ENCODE measurements around the gene SLC22A2. TPM values are rescaled to one million over a fixed set of nuclear protein-coding genes. Genes with fewer than 3 reads are reported as not detected.

Gene SLC22A2
- total and polyA plus RNA-seq, 2 donors (not counting 1 experiment from before 2014, with no cell fraction given): not detected

- no peak for TF ChIP-seq EZH2 (IDR thresholded peaks at IDR 0.05; ENCODE audit: low read length, missing control alignments)
- H3K4me3 ChIP-seq (replicated peaks in 1 of 4; ENCODE audit: control extremely low read depth in 1 of 4, insufficient read depth in 1 of 4, low read depth in 3 of 4, low read length in 4 of 4): no peak overlapping the region
- H2AFZ ChIP-seq (ENCODE audit: low read length): no peak overlapping the region
- H3K4me1 ChIP-seq (ENCODE audit: control insufficient read depth, extremely low read depth, insufficient read depth, low read length): no peaks in the 10 kb centered on the region
- DNase-seq (ENCODE audit: low read depth in 2 of 2): no peak
- H3K27ac ChIP-seq (ENCODE audit: insufficient read depth, low read length): no peak overlapping the region
- no peaks in the 10 kb centered on the region for H3K27me3 ChIP-seq (ENCODE audit: control insufficient read depth, insufficient read depth, low read length)
- H3K36me3 ChIP-seq (ENCODE audit: control insufficient read depth, insufficient read depth, low read length): no peaks in the 10 kb centered on the region
- no peaks in the 10 kb centered on the region for H4K20me1 ChIP-seq (ENCODE audit: control insufficient read depth, extremely low read depth, insufficient read depth, low read length)
- H3K79me2 ChIP-seq (ENCODE audit: control insufficient read depth, insufficient read depth, low read length): no peaks in the 10 kb centered on the region
- no peak overlapping the region for H3K9ac ChIP-seq (ENCODE audit: insufficient read depth, low read length)
- H3K9me3 ChIP-seq (ENCODE audit: control insufficient read depth, insufficient read depth, low read depth, low read length): no peaks in the 10 kb centered on the region
- H3K4me2 ChIP-seq (ENCODE audit: extremely low read depth, insufficient read depth, low read length): no peak overlapping the region
Observed at GRCh38 chr6:160273196-160273595, 14.6 kb upstream of the SLC22A2 start.

GRCh38 chr6:160272707-160273106 lies 14.1 kb upstream of the SLC22A2 start:
- Histone ChIP-seq H3K27ac (ENCODE audit: insufficient read depth, low read length) (no peak overlapping the region), H2AFZ (ENCODE audit: low read length) (no peak overlapping the region), H3K4me3 (replicated peaks in 1 of 4; ENCODE audit: control extremely low read depth in 1 of 4, insufficient read depth in 1 of 4, low read depth in 3 of 4, low read length in 4 of 4) (no peak overlapping the region), H3K9me3 (ENCODE audit: control insufficient read depth, insufficient read depth, low read depth, low read length) (no peaks in the 10 kb centered on the region), H3K36me3 (ENCODE audit: control insufficient read depth, insufficient read depth, low read length) (no peaks in the 10 kb centered on the region), H3K9ac (ENCODE audit: insufficient read depth, low read length) (no peak overlapping the region), H4K20me1 (ENCODE audit: control insufficient read depth, extremely low read depth, insufficient read depth, low read length) (no peaks in the 10 kb centered on the region), H3K27me3 (ENCODE audit: control insufficient read depth, insufficient read depth, low read length) (no peaks in the 10 kb centered on the region), H3K4me2 (ENCODE audit: extremely low read depth, insufficient read depth, low read length) (no peak overlapping the region), H3K4me1 (ENCODE audit: control insufficient read depth, extremely low read depth, insufficient read depth, low read length) (no peaks in the 10 kb centered on the region), H3K79me2 (ENCODE audit: control insufficient read depth, insufficient read depth, low read length) (no peaks in the 10 kb centered on the region)
- DNase-seq (ENCODE audit: low read depth in 2 of 2): no peak
- TF ChIP-seq EZH2 (IDR thresholded peaks at IDR 0.05; ENCODE audit: low read length, missing control alignments) (no peak), CTCF (conservative IDR thresholded peaks at IDR 0.05 in 1 of 2, IDR thresholded peaks at IDR 0.05 in 1 of 2; ENCODE audit: low read depth in 1 of 2, low read length in 2 of 2) (no peak)

- Histone ChIP-seq H3K79me2 (ENCODE audit: control insufficient read depth, insufficient read depth, low read length) (no peaks in the 10 kb centered on the region), H3K4me3 (replicated peaks in 1 of 4; ENCODE audit: control extremely low read depth in 1 of 4, insufficient read depth in 1 of 4, low read depth in 3 of 4, low read length in 4 of 4) (no peak overlapping the region), H3K9ac (ENCODE audit: insufficient read depth, low read length) (no peak overlapping the region), H3K27me3 (ENCODE audit: control insufficient read depth, insufficient read depth, low read length) (no peaks in the 10 kb centered on the region), H3K36me3 (ENCODE audit: control insufficient read depth, insufficient read depth, low read length) (no peaks in the 10 kb centered on the region), H3K4me2 (ENCODE audit: extremely low read depth, insufficient read depth, low read length) (no peak overlapping the region), H3K9me3 (ENCODE audit: control insufficient read depth, insufficient read depth, low read depth, low read length) (no peaks in the 10 kb centered on the region), H3K27ac (ENCODE audit: insufficient read depth, low read length) (no peak overlapping the region), H3K4me1 (ENCODE audit: control insufficient read depth, extremely low read depth, insufficient read depth, low read length) (no peaks in the 10 kb centered on the region), H2AFZ (ENCODE audit: low read length) (no peak overlapping the region), H4K20me1 (ENCODE audit: control insufficient read depth, extremely low read depth, insufficient read depth, low read length) (no peaks in the 10 kb centered on the region)
- no peak for DNase-seq (ENCODE audit: low read depth in 2 of 2)
- no peak for TF ChIP-seq CTCF (conservative IDR thresholded peaks at IDR 0.05 in 1 of 2, IDR thresholded peaks at IDR 0.05 in 1 of 2; ENCODE audit: low read depth in 1 of 2, low read length in 2 of 2)
- TF ChIP-seq EZH2 (IDR thresholded peaks at IDR 0.05; ENCODE audit: low read length, missing control alignments): no peak
Observed at GRCh38 chr6:160270347-160270746, 11.7 kb upstream of the SLC22A2 start.

Data from fibroblast of lung (primary cell).